HepG2 (cell line): ENCODE data around the gene GRID1.

Experiments
- EZH2 ChIP-seq: conservative IDR thresholded peaks from 2 replicates; pipeline ENCODE4 v1.6.1; 2012; ENCODE audit warnings: mild to moderate bottlenecking, low read depth, low read length, moderate library complexity
- TF ChIP-seq, protein P1 (sequence below): sonication (generic); formaldehyde crosslinking; IDR thresholded peaks from 2 replicates; pipeline ENCODE4 v1.5.0; 2020; ENCODE audit warnings: mild to moderate bottlenecking, missing genetic modification reagents, moderate library complexity

DNA sequence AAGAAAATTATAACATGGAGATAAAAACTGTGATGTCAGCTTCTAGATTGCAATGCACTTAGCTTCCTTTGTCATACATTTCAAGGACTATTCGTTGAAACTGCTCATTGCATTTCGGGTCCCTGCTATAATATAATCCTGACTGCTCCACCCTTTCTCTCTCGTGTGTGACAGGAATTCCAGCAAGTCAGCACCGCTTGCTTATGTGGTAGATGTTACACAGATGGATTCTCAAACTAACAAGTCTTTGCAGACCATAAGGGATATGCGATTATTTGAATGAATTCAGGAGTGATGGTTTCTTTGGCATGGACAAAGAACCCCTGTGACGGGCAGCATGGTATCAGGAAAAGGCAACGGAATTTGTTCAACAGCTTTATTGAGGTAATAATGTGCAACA is 184.0 kb downstream of the GRID1 start:
- TF ChIP-seq, protein P1, sequence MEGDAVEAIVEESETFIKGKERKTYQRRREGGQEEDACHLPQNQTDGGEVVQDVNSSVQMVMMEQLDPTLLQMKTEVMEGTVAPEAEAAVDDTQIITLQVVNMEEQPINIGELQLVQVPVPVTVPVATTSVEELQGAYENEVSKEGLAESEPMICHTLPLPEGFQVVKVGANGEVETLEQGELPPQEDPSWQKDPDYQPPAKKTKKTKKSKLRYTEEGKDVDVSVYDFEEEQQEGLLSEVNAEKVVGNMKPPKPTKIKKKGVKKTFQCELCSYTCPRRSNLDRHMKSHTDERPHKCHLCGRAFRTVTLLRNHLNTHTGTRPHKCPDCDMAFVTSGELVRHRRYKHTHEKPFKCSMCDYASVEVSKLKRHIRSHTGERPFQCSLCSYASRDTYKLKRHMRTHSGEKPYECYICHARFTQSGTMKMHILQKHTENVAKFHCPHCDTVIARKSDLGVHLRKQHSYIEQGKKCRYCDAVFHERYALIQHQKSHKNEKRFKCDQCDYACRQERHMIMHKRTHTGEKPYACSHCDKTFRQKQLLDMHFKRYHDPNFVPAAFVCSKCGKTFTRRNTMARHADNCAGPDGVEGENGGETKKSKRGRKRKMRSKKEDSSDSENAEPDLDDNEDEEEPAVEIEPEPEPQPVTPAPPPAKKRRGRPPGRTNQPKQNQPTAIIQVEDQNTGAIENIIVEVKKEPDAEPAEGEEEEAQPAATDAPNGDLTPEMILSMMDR (CRISPR knock-in tag), result no peak
- no peak for TF ChIP-seq EZH2
